Neuronal stem cell (in vitro differentiated cells): ENCODE measurements around the gene USP15.

ENCODE experiments used
- DNase-seq: peaks from one replicate; pipeline ENCODE4 v3.0.0-alpha.2; 2013; ENCODE audit warnings: low spot score
- H2AFZ ChIP-seq: one replicate; pipeline ENCODE4 v1.6.1; 2013; ENCODE audit warnings: mild to moderate bottlenecking, low read length, inconsistent platforms
- H2AK5ac ChIP-seq: 2 replicates; pipeline ENCODE4 v1.6.1; 2013; ENCODE audit warnings: low read depth, mild to moderate bottlenecking, inconsistent platforms, low read length, moderate library complexity, mixed read lengths
- H2BK120ac ChIP-seq: 2 replicates; pipeline ENCODE4 v1.6.1; 2013; ENCODE audit warnings: low read depth, mild to moderate bottlenecking, inconsistent platforms, low read length, moderate library complexity, mixed read lengths
- H2BK12ac ChIP-seq: one replicate; pipeline ENCODE4 v1.6.1; 2013; ENCODE audit warnings: low read length, inconsistent platforms
- H2BK15ac ChIP-seq: 2 replicates; pipeline ENCODE4 v1.6.1; 2013; ENCODE audit warnings: mild to moderate bottlenecking, low read length, inconsistent platforms, mixed read lengths
- H2BK5ac ChIP-seq: one replicate; pipeline ENCODE4 v1.6.1; 2013; ENCODE audit warnings: inconsistent platforms, mild to moderate bottlenecking, low read length, moderate library complexity
- H3K14ac ChIP-seq: one replicate; pipeline ENCODE4 v1.6.1; 2013; ENCODE audit warnings: low read length, inconsistent platforms
- H3K18ac ChIP-seq: 2 replicates; pipeline ENCODE4 v1.6.1; 2013; ENCODE audit warnings: low read length, inconsistent platforms
- H3K23ac ChIP-seq: 2 replicates; pipeline ENCODE4 v1.6.1; 2013; ENCODE audit warnings: low read depth, mild to moderate bottlenecking, mixed read lengths, low read length, inconsistent platforms; ENCODE audit not compliant: poor library complexity
- H3K27ac ChIP-seq: replicated peaks from 3 replicates; pipeline ENCODE4 v1.5.1; 2013; ENCODE audit warnings: low read length, inconsistent platforms
- H3K27me3 ChIP-seq, 3 experiments: 2 replicates each; pipeline ENCODE4 v1.6.1; 2013; ENCODE audit warnings: low read length in 3 of 3, mild to moderate bottlenecking in 2 of 3, inconsistent platforms in 1 of 3, low read depth in 1 of 3, mixed read lengths in 1 of 3, moderate library complexity in 1 of 3; ENCODE audit not compliant: control insufficient read depth in 3 of 3, insufficient read depth in 3 of 3
- H3K36me3 ChIP-seq, 2 donors: replicated peaks in 1 of 2; 2 replicates each; pipeline ENCODE4 v1.6.1; 2013; ENCODE audit warnings: low read length in 2 of 2; ENCODE audit not compliant: control insufficient read depth in 2 of 2, insufficient read depth in 2 of 2
- H3K4ac ChIP-seq: 2 replicates; pipeline ENCODE4 v1.6.1; 2013; ENCODE audit warnings: inconsistent platforms, mild to moderate bottlenecking, low read length, moderate library complexity
- H3K4me1 ChIP-seq, 2 donors: 1 replicate in 1 of 2; 2 replicates in 1 of 2; pipeline ENCODE4 v1.6.1; 2013; ENCODE audit warnings: low read length in 2 of 2, low read depth in 1 of 2; ENCODE audit not compliant: control insufficient read depth in 2 of 2, insufficient read depth in 1 of 2
- H3K4me2 ChIP-seq: one replicate; pipeline ENCODE4 v1.6.1; 2013; ENCODE audit warnings: mild to moderate bottlenecking, low read length, inconsistent platforms; ENCODE audit not compliant: insufficient read depth, poor library complexity, severe bottlenecking
- H3K4me3 ChIP-seq, 2 donors: 2 replicates each; pipeline ENCODE4 v1.5.1; 2013; ENCODE audit warnings: low read length in 2 of 2, mild to moderate bottlenecking in 2 of 2, inconsistent platforms in 1 of 2, moderate library complexity in 1 of 2
- H3K79me1 ChIP-seq: one replicate; pipeline ENCODE4 v1.6.1; 2013; ENCODE audit warnings: low read depth, mild to moderate bottlenecking, inconsistent platforms, low read length, moderate library complexity
- H3K9ac ChIP-seq: one replicate; pipeline ENCODE4 v1.6.1; 2013; ENCODE audit warnings: mild to moderate bottlenecking, low read depth, low read length, inconsistent platforms; ENCODE audit not compliant: poor library complexity
- H3K9me3 ChIP-seq, 2 donors: replicated peaks in 1 of 2; 2 replicates each; pipeline versions ENCODE3 to v1.6.1; 2013; ENCODE audit warnings: low read length in 2 of 2, mild to moderate bottlenecking in 2 of 2, inconsistent platforms in 1 of 2, low read depth in 1 of 2, mixed read lengths in 1 of 2, moderate library complexity in 1 of 2; ENCODE audit not compliant: control insufficient read depth in 2 of 2, insufficient read depth in 1 of 2
- H4K8ac ChIP-seq: one replicate; pipeline ENCODE4 v1.6.1; 2013; ENCODE audit warnings: low read depth, mild to moderate bottlenecking, inconsistent platforms, low read length, moderate library complexity
- H4K91ac ChIP-seq: one replicate; pipeline ENCODE4 v1.6.1; 2013; ENCODE audit warnings: low read length, low read depth, mild to moderate bottlenecking, inconsistent platforms; ENCODE audit not compliant: poor library complexity
- WGBS, 2 donors: extraction: QIAGEN DNeasy Blood & Tissue Kit; methylation state at CpG; one replicate each; pipeline ENCODE4 v1.1.7; 2013; ENCODE audit warnings: missing lambda C conversion rate in 2 of 2, mixed read lengths in 1 of 2; ENCODE audit not compliant: insufficient read length in 2 of 2, insufficient replicate concordance in 1 of 2; ENCODE audit errors: extremely low coverage in 2 of 2; 5-methylcytosine and 5-hydroxymethylcytosine counted together

The USP15 gene

DNA sequence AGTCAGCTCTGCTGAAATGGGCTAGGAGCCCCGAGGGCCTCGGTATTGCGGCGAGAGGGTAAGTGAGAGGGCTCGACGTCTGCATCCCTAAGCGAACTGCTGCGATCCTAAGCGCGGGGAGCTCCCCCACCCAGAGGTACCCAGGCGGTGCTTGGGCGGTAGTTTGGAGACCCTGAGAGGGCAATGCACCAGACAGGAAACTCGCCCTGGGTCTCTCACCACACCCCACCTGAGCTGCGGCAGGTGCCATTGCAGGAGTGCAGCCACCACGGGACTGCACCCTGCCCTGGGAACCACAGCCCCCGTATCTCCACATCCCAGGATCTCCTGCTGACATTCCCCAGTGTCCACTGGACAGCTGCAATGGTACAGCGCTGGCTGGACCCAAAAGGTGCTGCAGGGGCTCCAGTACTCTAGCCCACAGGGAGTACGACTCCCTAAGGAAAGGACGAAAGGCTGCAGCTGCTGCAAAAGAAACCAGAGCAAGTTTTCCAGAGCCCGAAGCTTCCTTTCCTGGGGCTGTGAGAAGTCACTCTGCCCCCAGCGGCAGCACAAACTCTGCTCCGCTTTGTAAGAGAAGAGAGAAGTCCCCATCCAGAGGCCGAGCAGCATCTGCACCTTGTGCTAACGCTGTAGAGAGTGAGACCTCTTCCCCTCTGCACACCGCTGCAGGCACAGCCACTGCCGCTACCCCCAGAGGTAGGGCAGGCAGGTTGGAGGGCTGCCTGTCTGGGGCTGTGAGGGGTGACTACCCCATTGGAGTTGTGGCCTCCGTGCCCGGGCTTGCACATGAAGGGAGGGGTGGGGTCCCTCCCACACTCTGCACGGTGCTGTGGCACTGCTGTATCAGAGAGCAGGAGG is 175.3 kb downstream of the USP15 start:
- Histone ChIP-seq H3K14ac (peak overlapping the region; percentile 47), H3K4me3 (peak overlapping the region; percentile 41 to 79), H4K91ac (no peak overlapping the region), H3K4me1 (peaks cover 5 to 6% of the 10 kb centered on the region in 2 donors), H3K9me3 (peaks cover 2% of the 10 kb centered on the region in 2 donors), H3K79me1 (no peaks in the 10 kb centered on the region), H3K4ac (no peak overlapping the region), H2BK15ac (peak overlapping the region; percentile 6), H3K27ac (no peak overlapping the region), H3K23ac (peak overlapping the region; percentile 21), H3K18ac (peak overlapping the region; percentile 94), H2BK12ac (no peak overlapping the region), H3K4me2 (peak overlapping the region; percentile 83), H2BK5ac (peak overlapping the region; percentile 54), H2AK5ac (peak overlapping the region; percentile 41), H4K8ac (peak overlapping the region; percentile 99), H2BK120ac (peak overlapping the region; percentile 77), H3K9ac (peak overlapping the region; percentile 10), H3K27me3 (peaks cover 0 to 19% (median 11%) of the 10 kb centered on the region in 3 experiments), H2AFZ (peak overlapping the region; percentile 97), H3K36me3 (no peaks in the 10 kb centered on the region)
- no CpG with 5 or more reads among the region's 29 CpGs for WGBS, 2 donors
- DNase-seq: peak; percentile 54

DNA sequence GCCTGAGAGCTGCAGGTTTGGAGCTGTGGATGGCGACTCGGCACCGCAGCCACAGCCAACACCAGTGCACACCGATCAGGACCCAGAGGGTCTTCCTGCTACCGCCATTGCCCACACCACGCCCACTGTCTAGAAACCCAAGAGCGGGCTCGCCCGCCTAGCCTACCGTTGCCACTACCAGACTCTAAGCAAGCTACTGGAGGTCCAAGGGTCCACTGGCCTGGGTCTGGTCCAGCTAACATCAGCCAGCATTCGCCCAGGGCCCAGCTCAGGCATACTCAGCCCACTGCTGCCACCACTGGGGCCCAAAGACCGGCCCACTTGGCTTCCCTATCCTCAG is 175.9 kb downstream of the USP15 start:
- Histone ChIP-seq H3K9me3 (peaks cover 2 to 7% of the 10 kb centered on the region in 2 donors), H4K91ac (no peak overlapping the region), H3K79me1 (no peaks in the 10 kb centered on the region), H2BK12ac (no peak overlapping the region), H3K14ac (peak overlapping the region; percentile 3), H2BK120ac (no peak overlapping the region), H4K8ac (peak overlapping the region; percentile 89), H3K4me1 (peaks cover 5 to 6% of the 10 kb centered on the region in 2 donors), H3K4ac (no peak overlapping the region), H3K4me3 (peak overlapping the region in 1 of 2 donors; percentile 58), H3K27me3 (peaks cover 0 to 19% (median 11%) of the 10 kb centered on the region in 3 experiments), H3K36me3 (no peaks in the 10 kb centered on the region), H3K4me2 (peak overlapping the region; percentile 83), H2BK5ac (peak overlapping the region; percentile 54), H3K23ac (peak overlapping the region; percentile 4), H3K18ac (peak overlapping the region; percentile 44), H3K9ac (peak overlapping the region; percentile 10), H2AK5ac (peak overlapping the region; percentile 41), H2BK15ac (peak overlapping the region; percentile 6), H3K27ac (no peak overlapping the region), H2AFZ (peak overlapping the region; percentile 97)
- no peak for DNase-seq
- no CpG with 5 or more reads among the region's 12 CpGs for WGBS, 2 donors

DNA sequence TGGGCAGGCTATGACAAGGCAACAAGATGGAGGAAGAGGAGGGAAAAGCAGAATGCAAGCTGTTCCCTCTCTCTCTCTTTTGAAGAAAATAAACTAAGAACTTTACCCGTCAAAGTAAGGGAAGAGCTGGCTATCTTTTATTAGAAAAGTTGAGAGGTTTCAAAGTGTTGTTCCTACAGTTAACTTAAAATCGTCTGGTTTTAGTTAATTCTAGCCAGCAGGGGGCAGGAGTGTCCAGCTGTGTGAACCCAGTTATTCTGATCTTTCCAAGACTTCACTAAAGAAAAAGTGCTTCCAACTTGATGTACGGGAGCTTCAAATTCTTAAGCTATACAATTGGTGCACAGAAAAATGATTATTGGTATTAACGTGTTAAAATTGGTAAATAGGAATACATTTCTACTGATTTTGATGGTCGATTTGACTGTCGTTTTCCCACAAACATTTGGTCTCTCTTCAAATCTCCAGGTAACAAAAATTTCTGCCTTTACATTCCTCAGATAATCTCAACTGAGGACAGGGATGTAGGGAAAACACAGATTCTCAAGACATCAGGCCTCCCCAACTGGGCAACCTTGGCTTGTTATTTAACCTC is 178.0 kb downstream of the USP15 start:
- Histone ChIP-seq H3K79me1 (no peaks in the 10 kb centered on the region), H3K4me3 (no peak overlapping the region), H3K4me2 (no peak overlapping the region), H4K8ac (no peak overlapping the region), H3K4me1 (peaks cover 5 to 6% of the 10 kb centered on the region in 2 donors), H2BK15ac (no peak overlapping the region), H2AK5ac (no peak overlapping the region), H3K14ac (no peak overlapping the region), H2AFZ (peak overlapping the region; percentile 10), H2BK120ac (no peak overlapping the region), H3K9ac (no peak overlapping the region), H3K36me3 (no peaks in the 10 kb centered on the region), H4K91ac (no peak overlapping the region), H3K27ac (no peak overlapping the region), H3K27me3 (peaks cover 0 to 11% (median 9%) of the 10 kb centered on the region in 3 experiments), H2BK12ac (no peak overlapping the region), H3K9me3 (peaks cover 2 to 7% of the 10 kb centered on the region in 2 donors), H3K4ac (no peak overlapping the region), H2BK5ac (no peak overlapping the region), H3K23ac (no peak overlapping the region), H3K18ac (no peak overlapping the region)
- WGBS, 2 donors: no CpG with 5 or more reads among the region's 6 CpGs
- peak; percentile 62 for DNase-seq
